GM18498 (cell line): Measurements from ENCODE around the gene KDM2B.
"Not testable (repeated sequence)": the region's sequence is repeated elsewhere in the genome, so short reads cannot be mapped to it uniquely, and the experiment has no call there.

Experiments
- ATAC-seq: cut with Tn5 transposase; IDR thresholded peaks from one replicate; pipeline ENCODE4 v1.9.1; 2021; ENCODE audit warnings: mild to moderate bottlenecking, moderate library complexity; ENCODE audit not compliant: unreplicated experiment

KDM2B gene

DNA sequence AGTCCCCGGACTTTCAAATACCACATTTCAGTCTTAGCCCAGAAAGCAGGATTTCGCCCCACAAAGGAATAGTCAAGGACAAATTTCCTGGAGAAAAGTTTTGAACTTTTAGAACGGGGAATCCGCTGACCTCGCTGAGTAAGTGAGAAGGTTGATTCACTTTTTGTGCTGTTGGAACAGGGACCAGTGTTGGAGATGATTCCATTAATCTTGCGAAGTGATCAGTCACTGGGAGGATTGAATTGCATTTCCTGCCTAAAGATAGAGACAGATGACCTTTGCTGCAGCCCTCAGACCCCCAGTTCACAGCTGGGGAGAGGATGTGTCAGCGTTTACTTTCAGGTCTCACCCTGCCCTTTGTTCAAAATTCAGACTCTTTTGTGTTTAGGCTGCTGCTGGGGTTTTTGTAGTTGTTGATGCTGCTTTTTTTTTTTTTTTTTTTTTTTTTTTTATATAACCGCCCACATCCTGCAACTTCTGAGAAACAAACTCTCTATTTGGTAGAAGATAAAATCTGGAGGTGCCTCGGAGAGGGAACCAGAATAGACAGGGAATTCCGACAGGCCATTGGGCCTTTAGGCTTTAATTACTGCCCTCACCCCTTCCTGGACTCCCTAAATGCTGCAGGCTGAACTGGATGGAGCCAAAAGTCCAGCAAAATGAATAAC is 9.8 kb upstream of the KDM2B start:
- peak; percentile 56 for ATAC-seq

- not testable (repeated sequence) for ATAC-seq
Observed at GRCh38 chr12:121584885-121585284, 4.1 kb upstream of the KDM2B start.

DNA sequence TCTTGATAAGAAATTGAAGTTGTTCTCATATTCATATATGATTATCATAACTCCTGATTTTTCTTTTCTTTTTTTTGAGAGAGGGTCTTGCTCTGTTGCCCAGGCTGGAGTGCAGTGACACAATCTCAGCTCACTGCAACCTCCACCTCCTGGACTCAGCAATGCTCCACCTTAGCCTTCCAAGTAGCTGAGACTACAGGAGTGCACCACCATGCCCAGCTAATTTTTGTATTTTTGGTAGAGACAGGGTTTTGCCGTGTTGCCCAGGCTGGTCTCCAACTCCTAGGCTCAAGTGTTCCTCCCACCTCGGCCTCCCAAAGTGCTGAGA is 2.5 kb upstream of the KDM2B start:
- ATAC-seq = not testable (repeated sequence)

DNA sequence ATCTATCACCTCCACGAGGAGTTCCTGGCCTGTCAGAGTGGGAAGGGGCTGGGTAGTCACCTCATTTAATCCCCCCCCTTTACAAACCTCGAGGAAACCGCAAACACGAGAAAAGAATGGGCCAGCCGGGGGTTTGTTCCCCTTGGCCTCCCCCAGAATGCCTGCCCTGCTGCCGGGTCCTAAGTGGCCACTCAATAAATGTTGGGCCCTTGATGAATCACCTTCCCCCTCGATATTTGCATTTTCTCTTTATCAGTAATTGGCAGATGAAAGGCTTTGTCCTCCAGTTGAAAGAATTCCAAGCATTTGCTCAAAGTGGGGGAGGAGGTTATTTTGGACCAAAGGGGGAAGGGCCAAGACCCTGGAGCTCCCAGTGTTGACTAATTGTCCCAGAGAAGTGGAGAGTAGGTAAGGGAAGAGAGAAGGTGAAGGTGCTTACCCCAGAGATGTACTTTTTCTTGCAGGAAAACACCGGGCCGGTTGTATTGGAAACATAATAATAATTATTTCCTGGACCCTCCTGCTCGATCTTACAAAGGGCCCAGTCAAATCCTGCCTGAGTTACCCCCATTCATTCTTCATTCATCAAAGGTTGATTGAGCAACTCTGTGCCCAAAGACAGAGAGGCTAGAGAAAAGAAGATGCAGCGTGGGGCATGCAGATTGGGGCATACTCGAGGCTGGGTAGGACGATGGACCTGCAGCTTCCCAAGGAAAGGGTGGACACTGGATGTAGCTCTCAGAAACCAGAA is 1.9 kb upstream of the KDM2B start:
- ATAC-seq = no peak

GRCh38 chr12:121581686-121582429 is 1.0 kb upstream of the KDM2B start:
- ATAC-seq = no peak

DNA sequence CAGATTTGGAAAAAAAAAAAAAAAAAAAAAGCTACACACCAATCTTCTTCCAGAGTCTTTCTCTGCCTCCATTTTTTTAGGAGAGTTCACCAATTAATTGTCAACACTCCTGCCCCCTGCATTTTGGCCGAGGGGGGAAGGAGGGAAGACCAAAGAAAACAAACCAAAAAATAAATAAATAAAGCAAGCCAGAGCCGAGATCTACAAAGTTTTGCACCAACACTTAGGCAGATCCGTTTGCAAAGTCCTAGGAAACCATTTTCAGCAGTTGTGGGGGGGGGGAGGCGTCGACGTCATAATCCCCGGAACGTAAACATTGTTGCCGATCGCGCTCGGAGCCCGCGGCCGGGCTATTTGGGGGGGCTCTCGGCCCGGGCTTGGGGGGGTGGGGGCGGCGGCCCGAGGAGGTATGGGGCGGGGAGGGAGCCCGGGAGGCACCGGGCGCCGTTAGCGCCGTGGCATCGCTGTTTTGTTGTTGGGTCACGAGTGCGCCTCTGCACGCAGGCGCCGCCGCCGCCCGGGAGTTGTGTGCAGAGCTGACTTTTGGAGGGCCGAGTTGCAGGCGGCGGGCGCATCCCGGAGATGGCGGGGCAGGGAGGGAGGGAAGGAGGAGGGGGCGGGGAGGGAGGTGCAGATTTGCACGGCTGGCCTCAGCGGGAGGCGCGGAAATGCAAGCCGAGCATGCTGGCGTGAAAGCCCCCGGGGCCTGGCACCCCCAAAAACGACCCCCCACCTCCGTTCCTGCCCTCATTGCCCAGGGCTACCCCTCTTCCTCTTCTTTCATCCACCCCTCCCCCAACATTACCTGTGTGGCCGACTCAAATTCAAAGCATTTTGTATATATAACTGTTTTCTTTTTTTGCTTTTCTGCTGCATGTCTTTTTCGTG is 598 bp downstream of the KDM2B start:
- ATAC-seq = no peak

- ATAC-seq = no peak
Observed at GRCh38 chr12:121579190-121579791, 1.5 kb downstream of the KDM2B start.

DNA sequence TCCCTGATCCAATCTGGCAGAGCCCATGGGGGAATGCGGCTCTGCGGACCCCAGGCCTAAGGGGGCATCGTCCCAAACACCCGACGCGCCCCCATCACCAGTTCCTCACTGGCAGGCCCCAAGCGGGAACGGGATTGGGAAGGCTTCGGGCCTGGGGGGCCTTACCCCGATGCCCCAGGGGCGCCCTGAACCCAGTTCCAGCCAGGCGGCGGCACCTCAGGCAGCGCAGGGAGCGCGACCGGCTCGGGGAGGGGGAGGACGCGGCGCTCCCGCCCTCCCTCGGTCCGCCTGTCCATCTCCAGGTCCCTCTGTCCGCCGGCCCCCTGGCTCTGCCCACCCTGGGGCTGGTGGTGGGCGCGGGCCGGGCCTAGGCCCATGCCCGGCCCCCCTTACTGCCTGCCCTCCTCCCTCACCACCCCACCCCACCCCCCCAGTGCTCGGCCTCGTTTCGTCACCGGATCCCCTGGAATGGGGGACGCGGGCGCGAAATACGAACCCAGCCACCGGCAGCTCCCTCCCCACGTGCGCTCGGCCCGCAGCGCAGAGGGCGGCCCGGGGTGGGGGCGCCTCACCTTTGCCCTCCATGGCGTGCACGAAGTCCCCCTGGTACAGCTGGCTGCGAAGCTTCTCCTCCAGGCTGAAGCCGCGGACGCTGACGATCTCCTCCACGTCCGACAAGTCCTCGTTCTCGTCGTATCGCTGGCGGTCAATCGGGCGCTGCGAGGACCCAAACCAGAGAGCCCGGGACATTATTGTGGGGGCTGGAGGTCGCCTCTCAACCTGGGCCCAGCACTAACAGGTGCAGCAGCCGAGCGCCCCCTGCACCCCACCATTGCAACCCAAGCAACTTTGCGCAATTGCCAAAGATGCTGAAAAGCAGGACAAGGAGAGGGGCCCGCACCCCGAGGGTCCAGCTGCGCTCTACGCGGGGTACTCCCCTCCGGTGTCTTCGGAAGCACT is 2.3 kb downstream of the KDM2B start:
- no peak for ATAC-seq

DNA sequence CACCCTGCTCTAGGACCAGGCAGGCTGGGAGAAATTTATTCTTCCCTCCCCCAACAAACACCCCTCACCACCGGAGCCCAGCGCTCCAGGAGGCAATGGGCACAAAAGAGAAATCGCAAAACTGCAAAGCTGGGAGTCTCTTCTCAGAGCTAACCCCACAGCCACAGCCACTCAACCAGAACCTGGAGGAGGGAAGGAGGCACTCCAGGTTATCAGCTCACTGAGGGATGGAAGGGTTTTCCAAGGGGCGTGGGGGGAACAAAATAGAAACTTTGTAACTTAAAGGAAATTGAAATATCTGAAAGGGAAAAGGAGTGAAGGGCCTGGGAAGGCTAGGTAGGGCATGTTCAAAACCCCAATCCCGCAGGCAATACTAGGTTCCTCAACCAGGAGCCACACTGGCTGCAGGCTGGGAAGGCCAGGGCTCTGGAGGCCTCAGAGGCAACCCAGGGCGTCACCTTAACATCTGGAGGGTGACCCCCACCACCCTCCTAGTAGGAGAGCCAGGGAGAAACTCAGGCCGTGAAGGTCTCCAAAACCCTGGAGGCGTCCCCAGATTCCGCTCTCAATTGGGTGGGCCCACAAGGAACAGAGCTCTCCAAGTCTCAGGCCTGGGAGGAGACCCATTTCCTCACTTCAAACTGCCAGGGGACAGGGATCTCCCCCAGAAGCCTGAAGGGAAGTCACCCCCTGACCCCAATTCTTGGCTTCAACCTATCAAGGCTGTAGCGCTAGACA is 3.2 kb downstream of the KDM2B start:
- ATAC-seq = no peak

DNA sequence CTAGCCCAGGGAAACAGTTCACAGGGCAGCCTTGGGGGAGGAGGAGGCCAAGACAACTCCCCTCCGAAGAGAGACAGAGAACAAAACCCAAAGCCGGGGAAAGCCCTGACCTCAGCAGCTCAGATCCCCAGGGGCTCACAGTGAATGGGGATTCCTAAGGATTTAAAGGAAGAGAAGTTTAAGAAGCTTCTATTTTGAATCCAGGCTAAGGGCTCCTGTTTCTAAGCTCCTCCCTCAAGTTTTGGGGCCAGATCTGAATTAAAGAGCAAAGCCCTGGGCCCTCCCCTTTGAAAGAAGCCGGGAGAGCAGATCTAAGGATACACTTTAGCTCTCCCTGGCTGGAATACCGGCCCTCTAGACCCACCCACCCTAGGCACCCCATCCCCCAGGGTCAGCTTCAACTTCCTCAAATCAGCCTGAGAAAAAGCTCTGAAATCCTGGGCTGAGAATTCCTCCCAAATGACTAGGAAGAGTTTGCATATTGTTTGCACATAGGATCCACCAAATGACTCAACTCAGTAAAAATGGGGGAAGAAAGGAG is 3.9 kb downstream of the KDM2B start:
- ATAC-seq = no peak

DNA sequence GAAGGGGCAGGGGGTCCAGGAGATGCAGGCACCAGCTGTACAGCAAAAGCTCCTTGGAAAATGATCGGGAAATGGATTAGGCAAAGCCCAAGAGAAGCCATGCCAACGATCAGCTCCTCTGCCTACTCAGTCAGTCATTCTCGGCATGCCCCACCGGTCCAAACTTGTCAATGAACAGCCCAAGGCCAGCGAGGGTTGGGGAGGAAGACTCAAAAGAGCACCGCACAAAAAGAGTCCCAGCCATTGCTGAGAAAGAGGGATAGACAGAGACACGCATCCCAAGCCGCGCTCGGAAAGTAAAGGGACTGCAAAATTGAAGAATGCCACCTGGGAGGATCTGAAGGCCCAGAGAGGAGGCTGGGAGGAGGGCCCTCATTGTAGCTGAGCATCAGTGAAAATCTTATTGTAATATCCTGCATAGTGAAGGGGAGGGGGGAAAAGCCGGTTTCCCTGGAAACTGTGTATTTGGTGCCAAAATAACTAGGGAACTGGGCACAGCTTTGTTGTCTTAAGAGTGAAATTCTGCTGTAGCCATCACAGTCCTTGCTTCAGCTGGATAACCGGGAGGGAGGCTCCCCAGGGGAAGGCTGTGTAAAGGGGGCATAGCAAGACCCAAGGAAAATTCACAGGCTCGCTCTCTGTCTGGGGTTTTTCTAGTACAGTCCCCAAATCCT is 4.7 kb downstream of the KDM2B start:
- no peak for ATAC-seq

DNA sequence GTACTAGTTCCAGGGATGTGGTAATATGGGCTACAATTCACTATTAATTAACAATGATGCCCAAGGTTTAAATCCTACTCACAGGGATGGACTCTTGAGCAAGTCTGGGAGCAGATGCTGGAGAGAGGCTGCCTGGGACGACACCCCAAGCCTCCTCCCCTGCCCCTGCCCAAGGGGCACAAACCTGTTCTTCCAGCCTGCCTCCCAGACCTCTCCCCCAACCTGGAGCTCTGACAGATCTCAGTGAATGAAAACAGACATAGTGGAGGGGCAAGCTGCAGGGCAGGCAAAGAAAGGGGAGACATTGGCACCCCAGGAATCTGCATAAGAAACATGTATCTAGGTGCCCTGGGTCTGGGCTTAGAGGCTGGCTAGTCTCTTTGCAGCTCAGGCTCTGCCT is 5.8 kb downstream of the KDM2B start:
- no peak for ATAC-seq

- no peak for ATAC-seq
Observed at GRCh38 chr12:121574025-121574424, 6.8 kb downstream of the KDM2B start.

- no peak for ATAC-seq
Observed at GRCh38 chr12:121571920-121572319, 8.9 kb downstream of the KDM2B start.

DNA sequence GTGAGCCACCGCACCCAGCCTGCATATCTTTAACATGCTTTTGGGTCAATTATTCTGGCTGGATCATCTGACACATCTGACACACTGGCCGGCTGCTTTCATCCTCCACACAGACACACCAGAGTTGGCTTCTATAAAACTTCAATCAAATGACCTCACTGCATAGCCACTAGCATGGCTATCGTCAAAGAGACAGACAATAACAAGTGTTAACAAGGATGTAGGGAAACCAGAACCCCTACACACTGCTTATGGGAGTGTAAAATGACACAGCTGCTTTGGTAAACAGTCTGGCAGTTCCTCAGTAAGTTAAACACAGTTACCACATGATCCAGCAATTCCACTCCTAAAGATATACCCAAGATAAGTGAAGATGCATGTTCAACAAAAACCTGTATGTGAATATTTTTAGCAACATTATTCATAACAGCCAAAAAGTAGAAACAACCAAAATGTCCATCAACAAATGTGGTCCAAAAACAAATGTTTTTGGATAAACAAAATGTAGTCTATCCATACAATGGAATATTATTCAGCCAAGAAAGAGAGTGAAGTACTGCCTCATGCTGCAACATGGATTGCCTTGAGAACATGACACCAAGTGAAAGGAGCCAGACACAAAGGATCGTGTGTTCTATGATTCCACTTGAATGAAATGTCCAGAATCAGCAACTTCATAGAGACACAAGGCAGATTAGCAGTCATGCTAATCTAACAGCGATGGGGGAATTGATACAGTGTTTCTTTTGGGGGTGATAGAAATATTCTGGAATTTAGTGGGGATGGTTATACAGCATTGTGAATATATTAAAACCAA is 10.1 kb downstream of the KDM2B start:
- no peak for ATAC-seq

- no peak for ATAC-seq
Observed at GRCh38 chr12:121568971-121569751, 11.7 kb downstream of the KDM2B start.
